ENCODE data around the gene NAP1L1. TPM values are rescaled to one million over a fixed set of nuclear protein-coding genes. Genes with fewer than 3 reads are reported as not detected.

Gene NAP1L1
- total RNA-seq, 1 donor, result 233 TPM

DNA sequence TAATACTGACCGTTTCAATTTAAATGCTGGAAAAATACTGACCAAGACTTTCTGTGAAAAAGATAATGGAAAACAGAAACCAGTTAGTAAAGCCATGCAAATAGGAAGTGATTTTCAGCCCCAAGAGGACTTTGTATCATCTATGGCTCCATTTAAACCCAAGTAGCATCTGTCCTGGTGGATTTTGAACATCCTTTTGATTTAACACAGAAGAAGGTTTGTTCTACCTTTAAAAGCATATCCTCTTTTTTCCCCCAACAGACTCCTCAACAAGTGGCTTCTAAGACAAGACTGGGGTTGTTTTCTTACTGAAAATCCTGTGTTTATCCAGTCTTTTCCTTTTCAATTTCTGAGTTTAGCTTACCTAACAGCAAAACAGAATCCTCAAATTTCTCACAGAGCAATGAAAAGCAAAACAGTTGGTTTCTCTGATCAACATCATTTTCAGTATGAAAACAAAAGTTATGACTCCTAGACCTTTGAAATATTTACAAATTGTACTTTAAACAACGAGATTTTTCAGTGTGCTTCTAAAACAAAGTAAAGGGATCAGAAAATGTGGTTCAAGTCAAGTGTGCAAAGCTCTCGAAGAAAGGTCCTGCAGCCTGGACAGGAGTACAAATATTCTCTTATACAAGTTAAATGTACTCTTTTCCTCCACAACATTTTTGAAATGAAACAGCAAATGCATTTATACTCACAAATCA is 55.8 kb downstream of the NAP1L1 start:
- H3K4me3 ChIP-seq (ENCODE audit: low read depth, low read length), result peak overlapping the region; percentile 98
- TF ChIP-seq, protein P1, sequence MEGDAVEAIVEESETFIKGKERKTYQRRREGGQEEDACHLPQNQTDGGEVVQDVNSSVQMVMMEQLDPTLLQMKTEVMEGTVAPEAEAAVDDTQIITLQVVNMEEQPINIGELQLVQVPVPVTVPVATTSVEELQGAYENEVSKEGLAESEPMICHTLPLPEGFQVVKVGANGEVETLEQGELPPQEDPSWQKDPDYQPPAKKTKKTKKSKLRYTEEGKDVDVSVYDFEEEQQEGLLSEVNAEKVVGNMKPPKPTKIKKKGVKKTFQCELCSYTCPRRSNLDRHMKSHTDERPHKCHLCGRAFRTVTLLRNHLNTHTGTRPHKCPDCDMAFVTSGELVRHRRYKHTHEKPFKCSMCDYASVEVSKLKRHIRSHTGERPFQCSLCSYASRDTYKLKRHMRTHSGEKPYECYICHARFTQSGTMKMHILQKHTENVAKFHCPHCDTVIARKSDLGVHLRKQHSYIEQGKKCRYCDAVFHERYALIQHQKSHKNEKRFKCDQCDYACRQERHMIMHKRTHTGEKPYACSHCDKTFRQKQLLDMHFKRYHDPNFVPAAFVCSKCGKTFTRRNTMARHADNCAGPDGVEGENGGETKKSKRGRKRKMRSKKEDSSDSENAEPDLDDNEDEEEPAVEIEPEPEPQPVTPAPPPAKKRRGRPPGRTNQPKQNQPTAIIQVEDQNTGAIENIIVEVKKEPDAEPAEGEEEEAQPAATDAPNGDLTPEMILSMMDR (IDR thresholded peaks at IDR 0.05; ENCODE audit: insufficient read depth, low read depth, low read length), result no peak
- DNase-seq (ENCODE audit: low read depth), result peak; percentile 50

DNA sequence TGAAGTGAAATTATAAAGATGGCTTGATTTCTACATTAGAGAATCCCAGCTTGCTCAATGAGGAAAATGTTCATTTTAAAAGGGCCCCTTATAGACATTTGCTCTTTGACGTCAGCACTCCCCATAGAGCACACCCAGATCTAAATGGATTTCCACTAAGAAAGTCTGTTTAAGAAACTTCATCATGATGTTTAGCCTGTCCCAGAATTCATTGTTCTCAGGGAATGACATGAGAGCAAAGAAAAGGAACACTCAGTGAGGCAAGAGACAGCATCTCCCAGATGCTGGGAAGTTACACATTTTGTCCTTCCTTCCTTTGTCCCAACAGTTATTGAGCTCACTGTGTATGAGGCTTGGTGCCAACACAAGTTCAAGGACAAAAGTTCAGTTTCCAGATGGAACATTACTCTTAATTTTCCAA is 57.8 kb downstream of the NAP1L1 start:
- TF ChIP-seq, protein P1 (IDR thresholded peaks at IDR 0.05; ENCODE audit: insufficient read depth, low read depth, low read length), result no peak
- peak; percentile 82 for DNase-seq (ENCODE audit: low read depth)
- H3K4me3 ChIP-seq (ENCODE audit: low read depth, low read length), result peak overlapping the region; percentile 21

- DNase-seq (ENCODE audit: low read depth), result peak; percentile 47
- no peak overlapping the region for H3K4me3 ChIP-seq (ENCODE audit: low read depth, low read length)
- TF ChIP-seq, protein P1 (IDR thresholded peaks at IDR 0.05; ENCODE audit: insufficient read depth, low read depth, low read length), result no peak
Observed at GRCh38 chr12:76025601-76026575, 58.6 kb downstream of the NAP1L1 start.

- DNase-seq (ENCODE audit: low read depth), result peak; percentile 80
- no peak overlapping the region for H3K4me3 ChIP-seq (ENCODE audit: low read depth, low read length)
- TF ChIP-seq, protein P1 (IDR thresholded peaks at IDR 0.05; ENCODE audit: insufficient read depth, low read depth, low read length), result no peak
Observed at GRCh38 chr12:76024942-76025600, 59.4 kb downstream of the NAP1L1 start.

GRCh38 chr12:76024102-76024781 is 60.2 kb downstream of the NAP1L1 start:
- TF ChIP-seq, protein P1 (IDR thresholded peaks at IDR 0.05; ENCODE audit: insufficient read depth, low read depth, low read length), result no peak

DNA sequence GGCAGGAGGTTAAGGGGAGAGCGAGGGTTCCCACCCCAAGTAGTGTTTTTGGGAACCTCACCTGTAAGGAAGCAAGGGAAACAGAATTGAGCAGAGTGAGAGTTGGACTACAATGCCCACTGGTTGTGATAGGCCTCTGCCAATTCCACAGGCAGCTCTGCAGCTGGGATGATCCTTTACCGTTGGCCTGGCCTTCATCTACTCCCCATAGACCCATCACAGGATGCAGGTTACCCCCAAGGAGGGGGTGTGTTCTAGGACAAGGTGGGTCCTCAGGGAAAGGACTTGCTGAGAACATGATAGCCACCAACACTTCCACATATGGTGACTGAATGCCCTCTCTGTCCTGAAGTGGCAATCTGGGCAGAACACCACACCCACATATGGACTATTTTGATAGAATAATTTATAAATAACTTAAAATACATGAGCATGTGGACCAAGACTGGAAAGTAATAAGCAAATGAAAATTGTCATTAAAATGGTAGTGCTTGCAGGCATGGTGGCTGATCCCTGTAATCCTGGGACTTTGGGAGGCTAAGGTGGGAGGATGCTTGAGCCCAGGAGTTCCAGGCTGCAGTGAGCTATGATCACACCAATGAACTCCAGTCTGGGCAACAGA is 61.3 kb downstream of the NAP1L1 start:
- DNase-seq (ENCODE audit: low read depth), result no peak
- TF ChIP-seq, protein P1 (IDR thresholded peaks at IDR 0.05; ENCODE audit: insufficient read depth, low read depth, low read length), result no peak
- no peak overlapping the region for H3K4me3 ChIP-seq (ENCODE audit: low read depth, low read length)

More at GRCh38 chr12:76024102-76024781, 60.2 kb downstream of the NAP1L1 start:
- no peak for DNase-seq (ENCODE audit: low read depth)
- no peak overlapping the region for H3K4me3 ChIP-seq (ENCODE audit: low read depth, low read length)

Data from fibroblast of villous mesenchyme (primary cell).